NAMALWA (cell line): ENCODE measurements around the gene ZFP92.
A peak's percentile ranks its signal among the peaks of the same experiment; 100 is the strongest.

Experiments used
- DNase-seq: peaks from one replicate; pipeline ENCODE4 v3.0.0-alpha.2; 2015; ENCODE audit warnings: low spot score

The ZFP92 gene

DNA sequence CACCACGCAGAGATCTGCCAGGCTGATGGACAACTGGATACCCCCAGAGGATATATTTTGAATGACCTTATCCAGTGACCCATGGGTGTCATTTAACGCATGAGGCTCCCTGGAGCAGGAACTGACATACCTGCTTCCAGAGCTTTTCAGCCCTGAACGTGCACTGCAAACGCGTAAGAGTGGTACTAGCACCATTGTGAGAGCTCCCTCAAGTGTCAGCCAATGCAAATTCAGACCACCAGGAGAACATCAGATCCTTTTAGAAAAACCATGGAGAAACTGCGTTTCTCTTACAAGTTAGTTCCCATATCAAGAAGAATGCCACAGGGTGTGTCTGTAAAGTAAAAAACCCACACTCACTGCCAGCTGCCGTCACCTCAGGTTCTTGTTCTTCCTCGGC lies 27.3 kb downstream of the ZFP92 start:
- peak; percentile 13 for DNase-seq

DNA sequence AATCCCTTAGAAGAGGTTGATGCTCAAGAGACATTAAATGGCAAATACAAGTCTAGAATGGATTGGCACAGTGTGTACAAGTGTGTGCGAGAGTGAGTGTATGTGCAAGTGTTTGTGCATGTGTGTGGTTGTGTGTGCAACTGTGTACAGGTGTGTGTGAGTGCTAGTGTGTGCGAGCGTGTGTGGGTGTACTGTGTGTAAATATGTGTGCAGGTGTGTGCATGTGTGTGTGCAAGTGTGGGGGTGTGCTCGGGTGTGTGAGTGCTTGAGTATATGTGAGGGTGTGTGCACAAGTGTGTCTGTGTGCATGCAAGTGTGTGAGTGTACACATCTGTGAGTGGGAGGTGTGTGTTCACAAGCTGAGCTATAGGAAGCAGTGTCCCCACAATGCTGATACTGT lies 28.7 kb downstream of the ZFP92 start:
- DNase-seq, result no peak

DNA sequence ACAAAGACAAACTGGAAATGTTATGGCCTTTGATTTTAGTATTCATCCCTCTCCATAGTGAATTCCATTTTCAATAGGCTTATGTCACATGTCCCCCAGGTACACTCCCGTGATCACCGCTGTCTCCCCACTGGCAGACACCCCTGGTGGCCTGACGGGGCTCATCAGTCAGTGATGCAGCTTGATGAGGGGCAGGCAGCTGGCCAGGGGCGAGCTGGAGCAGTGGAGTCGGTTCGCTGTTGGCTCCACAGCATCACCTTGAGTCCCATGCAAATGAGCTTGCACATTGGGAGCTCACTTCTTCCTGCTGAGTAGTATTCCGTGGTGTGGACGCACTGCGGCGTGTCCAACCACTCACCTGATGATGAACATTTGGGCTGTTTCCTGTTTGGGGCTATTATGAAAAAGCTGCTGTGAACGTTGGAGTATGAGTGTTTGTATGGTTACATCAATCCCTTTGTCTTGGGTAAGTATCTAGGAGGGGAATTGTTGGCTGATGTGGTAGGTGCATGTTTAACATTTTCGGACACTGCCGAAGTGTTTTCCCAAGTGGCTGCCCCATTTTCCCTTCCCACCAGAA lies 29.4 kb downstream of the ZFP92 start:
- DNase-seq, result no peak

- no peak for DNase-seq
These were observed 30.0 kb downstream of the ZFP92 start for GRCh38 chrX:153441296-153441695.

- DNase-seq, result no peak
These were observed 30.7 kb downstream of the ZFP92 start for GRCh38 chrX:153441981-153442380.

DNA sequence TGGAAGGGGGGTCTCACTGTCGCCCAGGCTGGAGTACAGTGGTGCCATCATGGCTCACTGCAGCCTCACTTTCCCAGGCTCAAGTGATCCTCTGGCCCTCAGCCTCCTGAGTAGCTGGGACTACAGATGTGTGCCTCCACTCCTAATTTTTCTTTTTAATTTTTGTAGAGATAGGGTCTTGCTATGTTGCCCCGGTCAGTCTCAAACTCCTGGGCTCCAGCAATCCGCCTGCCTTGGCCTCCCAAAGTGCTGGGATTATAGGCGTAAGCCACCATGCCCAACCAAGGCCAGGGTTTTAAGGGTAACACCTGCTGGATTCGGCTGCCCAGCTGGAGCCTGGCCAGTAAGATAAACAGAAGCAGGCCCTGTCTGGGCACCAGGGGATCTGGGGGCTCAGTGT lies 31.2 kb downstream of the ZFP92 start:
- DNase-seq, result no peak

DNA sequence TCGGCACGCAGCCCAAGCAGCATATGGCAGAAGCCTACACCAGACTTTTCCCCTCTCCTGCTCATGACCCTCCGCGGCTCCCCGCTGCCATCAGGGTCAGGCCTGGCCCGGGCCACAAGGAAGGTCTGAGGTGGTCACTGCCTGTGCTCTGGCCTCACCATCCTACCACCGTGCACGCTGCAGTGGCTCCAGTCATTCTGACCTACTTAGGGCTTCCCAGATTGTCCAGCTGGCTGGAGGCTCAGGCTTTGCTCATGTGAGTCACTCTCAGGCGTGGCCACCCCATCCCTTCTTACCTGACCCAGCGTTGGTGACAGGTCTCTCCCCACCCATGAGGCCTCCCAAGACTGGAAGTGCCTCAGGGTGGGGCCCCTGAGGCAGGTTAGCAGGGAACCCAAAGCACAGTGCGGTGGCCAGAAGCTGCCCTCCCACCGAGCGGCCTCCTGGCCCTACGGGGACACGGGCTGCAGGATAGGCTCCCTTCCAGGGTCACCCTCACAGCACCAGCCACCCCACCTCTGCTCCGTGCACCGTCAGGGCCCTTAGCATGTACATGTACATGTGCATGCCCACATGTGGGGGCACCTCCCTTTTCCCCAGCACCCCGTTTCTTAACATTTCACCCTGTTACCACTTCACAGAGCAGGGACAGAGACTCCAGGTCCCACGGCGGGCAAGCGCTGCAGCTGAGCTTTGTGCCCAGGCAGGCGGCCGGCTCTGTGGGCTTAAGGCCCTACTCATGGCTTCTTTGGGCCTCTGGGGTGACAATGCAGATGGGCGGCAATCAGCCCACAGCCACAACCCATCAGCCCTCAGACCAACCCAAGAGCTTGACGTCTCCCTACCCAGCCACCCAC lies 32.4 kb downstream of the ZFP92 start:
- DNase-seq, result no peak

GRCh38 chrX:153444333-153445011 lies 33.2 kb downstream of the ZFP92 start:
- DNase-seq, result no peak

DNA sequence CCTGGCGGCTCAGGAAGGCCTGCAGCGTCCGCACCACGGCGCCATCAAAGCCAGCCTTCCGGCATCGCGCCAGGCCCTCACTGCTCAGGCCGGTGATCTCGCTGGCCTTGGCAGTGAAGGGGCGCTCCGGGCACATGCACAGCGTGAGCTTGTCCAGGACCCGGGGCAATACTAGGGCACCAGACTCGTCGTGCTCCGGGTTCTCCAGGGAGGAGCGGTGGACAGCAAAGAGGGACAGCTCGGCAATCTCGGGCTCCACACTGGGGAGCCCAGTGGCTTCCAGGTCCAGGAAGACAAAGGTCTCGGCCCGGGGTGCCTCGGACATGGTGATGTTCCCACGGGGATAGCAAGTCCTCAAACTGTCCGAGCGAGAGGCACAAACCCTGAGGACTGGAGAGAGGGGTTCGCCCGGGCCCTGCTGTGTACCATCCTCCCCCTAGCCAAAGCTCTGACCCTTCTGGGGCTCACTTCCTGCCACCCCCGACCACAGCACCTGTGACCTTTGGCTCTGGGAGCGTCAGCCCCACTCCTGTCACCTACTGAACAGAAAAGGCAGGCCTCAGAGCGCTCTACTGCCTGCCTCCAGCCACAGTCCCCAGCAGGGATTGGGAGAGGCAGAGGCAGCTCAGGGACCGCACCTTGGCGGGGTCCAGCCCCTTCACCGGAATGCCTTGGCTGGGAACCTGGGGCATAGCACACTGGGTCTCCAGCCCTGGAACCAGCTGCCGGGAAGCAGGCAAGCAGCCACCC lies 34.0 kb downstream of the ZFP92 start:
- DNase-seq, result no peak

DNA sequence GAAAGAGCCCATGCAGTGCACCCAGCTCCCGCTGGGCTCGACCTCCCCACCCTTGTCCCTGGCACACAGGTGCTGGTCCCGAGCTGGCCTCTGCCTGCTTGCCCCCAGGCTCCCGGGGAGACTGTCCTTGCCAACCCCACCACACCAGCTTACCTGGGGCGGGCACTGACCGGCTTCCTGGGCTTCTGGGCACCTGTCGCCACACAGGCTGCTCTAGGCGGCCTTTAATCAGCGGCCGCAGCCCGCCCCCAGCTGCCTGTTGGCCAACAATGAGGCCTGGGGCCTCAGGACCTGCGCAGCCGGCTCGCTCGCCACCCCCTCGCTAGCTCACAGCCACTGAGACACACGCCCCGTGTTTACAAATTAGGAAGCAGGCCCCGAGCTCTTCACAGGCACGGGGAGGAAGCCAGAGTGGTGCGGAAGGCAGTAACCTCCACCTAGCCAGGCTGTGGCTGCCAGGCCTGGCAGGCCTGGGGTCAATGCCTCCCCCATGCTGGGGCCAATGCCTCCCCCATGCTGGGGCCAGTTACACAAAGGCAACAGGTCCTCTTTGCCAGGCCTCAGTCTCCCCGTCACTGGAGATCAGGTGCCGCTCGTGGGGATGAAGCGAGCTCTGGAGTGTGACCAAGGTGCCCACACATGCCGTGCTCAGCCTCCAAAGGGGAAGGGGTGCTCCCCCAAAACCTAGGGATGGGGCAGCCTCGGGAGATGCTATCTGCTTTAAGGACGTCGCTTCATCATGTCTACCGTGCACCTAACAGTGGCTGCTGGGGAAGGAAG lies 34.8 kb downstream of the ZFP92 start, which contains the start of gene TREX2:
TSS of gene TREX2 (minus strand) at position 201 of the 780 bp plus-strand sequence. CDS start 626 bp downstream, outside the sequence.
- no peak for DNase-seq

DNA sequence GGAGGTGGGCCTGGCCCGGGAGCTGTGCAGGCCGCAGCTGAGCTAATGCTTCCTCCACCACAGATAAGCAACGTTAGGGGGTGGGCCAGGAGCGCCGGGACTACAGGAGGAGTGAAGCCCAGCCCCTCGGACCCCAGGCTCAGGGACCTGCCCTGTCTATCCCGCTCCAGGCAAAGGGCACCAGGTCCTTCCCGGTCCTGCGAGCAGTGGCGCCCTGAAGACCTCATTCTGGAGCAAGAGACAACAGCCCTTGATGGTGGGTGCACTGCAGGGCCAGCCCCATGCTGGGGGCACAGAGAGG lies 35.3 kb downstream of the ZFP92 start:
- DNase-seq, result no peak

DNA sequence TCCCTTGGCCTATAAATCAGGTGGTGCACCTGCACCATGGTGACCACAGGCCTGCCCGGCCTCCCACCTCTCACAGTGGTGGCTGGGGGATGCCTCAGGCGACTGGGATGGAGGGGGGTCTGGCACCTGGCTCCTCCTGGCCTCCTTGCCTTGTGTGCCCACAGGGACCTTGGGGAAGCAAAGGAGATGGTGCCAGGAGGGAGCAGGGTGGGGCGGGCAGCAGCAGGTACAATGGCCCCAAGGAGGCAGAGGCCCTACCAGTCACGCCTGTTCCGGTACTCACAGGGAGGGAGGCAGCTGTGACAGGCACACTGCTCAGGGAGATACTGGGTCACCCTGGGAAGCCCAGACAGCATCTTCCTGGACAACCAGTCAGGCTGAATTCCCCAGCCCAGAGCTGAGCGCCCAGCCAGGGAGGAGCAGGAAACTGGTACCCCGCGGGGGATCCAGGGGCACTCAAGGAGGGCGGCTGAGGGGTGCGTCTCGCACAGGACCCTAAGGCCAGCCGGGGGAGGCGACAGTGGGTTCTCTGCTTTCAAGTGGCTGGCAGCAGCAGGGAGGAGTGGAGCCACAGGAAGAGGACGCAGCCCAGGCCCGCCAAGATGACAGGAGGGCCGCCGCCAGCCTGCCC lies 35.8 kb downstream of the ZFP92 start:
- DNase-seq, result no peak

- no peak for DNase-seq
These were observed 36.3 kb downstream of the ZFP92 start for GRCh38 chrX:153447581-153447960.

DNA sequence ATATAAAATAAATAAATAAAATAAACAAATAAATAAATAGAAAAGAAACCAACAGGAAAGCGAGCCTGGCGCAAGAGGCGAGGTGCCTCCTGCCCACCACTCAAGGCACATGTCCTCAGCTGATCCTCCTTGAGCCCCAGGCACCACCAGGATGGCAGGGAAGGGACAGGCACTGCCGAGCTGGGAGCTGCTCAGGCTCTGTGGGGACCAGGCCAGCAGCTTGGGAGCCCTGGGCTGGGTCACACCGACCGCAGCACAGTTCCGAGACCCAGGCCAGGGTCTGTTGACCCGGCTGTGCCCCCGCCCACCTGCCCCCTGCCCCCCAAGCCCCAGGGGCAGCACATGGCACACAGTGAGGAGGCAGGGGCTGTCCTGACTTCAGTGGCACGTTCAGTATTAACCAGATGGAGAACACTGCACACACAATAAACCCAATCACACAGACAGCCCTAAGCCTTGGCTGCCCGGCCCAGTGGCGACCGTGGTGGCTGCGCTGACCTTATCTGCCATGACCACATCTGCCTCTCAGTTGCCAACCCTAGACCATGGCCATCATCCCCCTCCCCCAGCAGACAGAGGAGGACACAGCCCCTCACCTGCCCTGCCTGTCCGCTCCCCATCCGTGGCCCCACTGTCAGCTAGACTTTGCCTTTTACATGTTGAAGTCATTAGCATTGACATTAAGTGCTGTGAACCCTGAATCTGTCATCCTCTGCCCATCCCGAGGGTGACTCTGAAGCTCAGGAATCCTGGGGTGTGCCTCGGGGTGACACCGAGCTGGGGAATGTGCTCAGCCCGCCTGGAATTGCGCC lies 37.5 kb downstream of the ZFP92 start:
- no peak for DNase-seq

DNA sequence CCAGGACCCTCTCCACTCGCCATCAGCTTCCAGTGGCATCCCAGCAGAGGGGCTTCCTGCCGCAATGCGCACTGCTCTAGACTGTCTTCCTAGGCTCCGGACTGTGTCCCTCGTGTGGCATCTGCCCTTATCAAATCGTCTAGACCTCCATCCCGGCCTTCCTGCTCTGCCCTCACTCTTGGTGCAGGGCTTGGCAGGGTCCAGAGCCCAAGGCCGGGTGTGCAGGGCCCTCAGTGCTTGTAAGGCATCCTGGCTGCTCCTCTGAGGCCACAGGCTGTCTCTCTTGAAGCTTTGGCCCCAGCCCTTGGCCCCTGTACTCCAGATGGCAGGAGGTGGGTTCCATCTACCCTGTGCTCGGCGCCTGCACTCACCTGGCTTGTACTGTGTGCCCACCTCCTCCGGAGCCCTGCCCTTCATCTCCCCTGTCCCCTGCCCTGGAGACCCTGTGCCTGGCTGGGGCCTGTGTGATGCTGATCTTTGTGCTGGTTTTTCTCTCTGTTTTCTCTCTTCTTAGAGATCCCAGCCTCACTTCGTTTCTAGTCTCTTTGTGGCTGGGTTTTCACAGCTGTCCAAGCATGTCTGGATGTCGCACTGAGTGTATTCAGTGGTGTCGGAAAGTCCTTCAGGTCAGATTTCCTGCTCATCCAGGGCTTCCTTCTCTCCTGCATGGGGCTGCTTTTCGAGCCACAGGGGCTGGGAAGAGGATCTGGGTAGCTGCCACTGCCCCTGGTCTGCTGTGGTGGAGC lies 38.3 kb downstream of the ZFP92 start:
- no peak for DNase-seq

DNA sequence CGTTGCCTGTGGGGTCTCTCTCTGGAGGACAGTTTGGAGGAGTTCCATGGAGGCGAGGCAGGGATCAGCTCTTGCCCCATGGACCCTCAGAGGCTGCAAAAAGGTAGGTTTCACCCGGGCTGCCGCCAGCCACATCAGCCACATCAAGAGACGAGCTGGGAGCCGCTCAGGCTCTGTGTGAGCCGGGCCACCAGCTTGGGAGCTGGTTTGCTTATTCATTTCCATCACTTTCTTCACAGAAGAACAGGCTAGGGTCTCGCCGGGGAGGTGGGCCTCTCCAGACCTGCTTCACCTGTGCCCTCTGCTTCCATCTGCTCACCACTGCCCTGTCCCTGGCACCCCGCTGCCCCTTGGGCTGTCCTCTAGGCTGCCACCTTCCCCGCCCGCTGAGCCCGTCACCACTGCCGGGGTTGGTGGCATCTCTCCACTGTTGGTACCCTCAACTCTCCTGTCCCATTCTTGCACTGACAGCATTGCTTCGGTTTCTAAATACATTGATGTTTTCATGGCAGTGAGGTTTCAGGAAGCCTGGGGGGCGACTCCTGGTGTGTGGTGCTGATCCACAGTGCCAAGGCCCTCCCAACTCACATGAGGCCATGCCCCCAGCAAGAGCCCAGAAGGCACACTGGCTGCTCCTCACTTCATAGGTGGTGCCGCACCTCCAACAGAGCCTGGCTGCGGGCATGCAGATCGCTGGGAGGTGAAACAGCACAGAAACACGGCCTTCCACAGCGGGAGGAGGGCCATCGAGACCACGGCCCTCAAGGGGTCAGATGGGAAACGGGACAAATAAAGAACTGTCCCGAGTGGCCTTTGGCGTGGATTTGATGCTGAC lies 39.1 kb downstream of the ZFP92 start:
- no peak for DNase-seq

GRCh38 chrX:153450949-153451277 lies 39.6 kb downstream of the ZFP92 start:
- DNase-seq, result no peak

GRCh38 chrX:153454901-153455550 lies 43.8 kb downstream of the ZFP92 start:
- no peak for DNase-seq
